Endothelial cell (in vitro differentiated cells): ENCODE data around the gene CCDC71L. TPM values are rescaled to one million over a fixed set of nuclear protein-coding genes. Genes with fewer than 3 reads are reported as not detected.

ENCODE experiments used
- DNase-seq: peaks from one replicate; pipeline ENCODE4 v3.0.0; 2021; ENCODE audit warnings: low spot score
- H3K27ac Mint-ChIP-seq: one replicate; pipeline ENCODE4 v1.8.0; 2021; ENCODE audit warnings: mixed read lengths, inconsistent platforms; ENCODE audit not compliant: unreplicated experiment
- H3K27me3 Mint-ChIP-seq: one replicate; pipeline ENCODE4 v1.8.0; 2021; ENCODE audit warnings: mild to moderate bottlenecking, moderate library complexity, mixed read lengths, inconsistent platforms; ENCODE audit not compliant: unreplicated experiment
- H3K36me3 Mint-ChIP-seq: one replicate; pipeline ENCODE4 v1.8.0; 2021; ENCODE audit warnings: mild to moderate bottlenecking, low read depth, mixed read lengths, inconsistent platforms; ENCODE audit not compliant: unreplicated experiment
- H3K4me1 Mint-ChIP-seq: one replicate; pipeline ENCODE4 v1.8.0; 2021; ENCODE audit warnings: mild to moderate bottlenecking, mixed read lengths, inconsistent platforms; ENCODE audit not compliant: unreplicated experiment
- H3K4me3 Mint-ChIP-seq: one replicate; pipeline ENCODE4 v1.8.0; 2021; ENCODE audit warnings: mild to moderate bottlenecking, mixed read lengths, inconsistent platforms; ENCODE audit not compliant: unreplicated experiment
- H3K9me3 Mint-ChIP-seq: one replicate; pipeline ENCODE4 v1.8.0; 2021; ENCODE audit warnings: mixed read lengths, inconsistent platforms; ENCODE audit not compliant: unreplicated experiment
- total RNA-seq: library from RNA; stranded (reverse); fragmentation: NEBNext Ultra II Directional; extraction: Animal tissue kit (Norgen Biotek cat#: 25700); gene quantifications from one replicate; pipeline ENCODE4 v1.2.1, GENCODE V29; 2021; ENCODE audit not compliant: unreplicated experiment
- TF ChIP-seq, protein P1 (sequence below): fragments of 200-600 bp; sonication (generic); IDR thresholded peaks from one replicate; pipeline ENCODE4 v1.5.0; 2021; ENCODE audit warnings: antibody characterized with exemption; ENCODE audit not compliant: unreplicated experiment

CCDC71L gene
- total RNA-seq, 1 donor from 2014 or later: 43.4 TPM

GRCh38 chr7:106643216-106644000 lies 17.6 kb downstream of the CCDC71L start:
- no peak for DNase-seq
- H3K4me1 Mint-ChIP-seq: no peaks in the 10 kb centered on the region

DNA sequence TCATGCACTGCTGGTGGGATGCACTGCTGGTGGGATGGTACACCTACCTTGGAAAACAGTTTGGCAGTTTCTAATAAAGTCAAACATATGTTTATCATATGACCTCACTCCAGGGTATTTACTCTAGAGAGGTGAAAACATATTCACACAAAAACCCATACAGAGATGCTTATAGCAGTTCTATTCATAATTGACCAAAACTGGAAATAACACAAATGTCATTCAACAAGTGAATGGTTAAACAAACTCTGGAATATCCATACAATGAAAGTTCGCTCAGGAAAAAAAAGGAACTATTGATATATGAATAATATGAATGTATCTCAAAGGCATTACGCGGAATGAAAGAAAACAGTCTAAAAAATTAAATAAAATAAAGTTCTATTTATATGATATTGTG lies 19.5 kb downstream of the CCDC71L start:
- Mint-ChIP-seq H3K27ac (no peak overlapping the region), H3K4me1 (no peaks in the 10 kb centered on the region), H3K9me3 (no peaks in the 10 kb centered on the region), H3K4me3 (no peak overlapping the region), H3K36me3 (no peaks in the 10 kb centered on the region), H3K27me3 (peaks cover 2% of the 10 kb centered on the region)
- no peak for DNase-seq
- TF ChIP-seq, protein P1, sequence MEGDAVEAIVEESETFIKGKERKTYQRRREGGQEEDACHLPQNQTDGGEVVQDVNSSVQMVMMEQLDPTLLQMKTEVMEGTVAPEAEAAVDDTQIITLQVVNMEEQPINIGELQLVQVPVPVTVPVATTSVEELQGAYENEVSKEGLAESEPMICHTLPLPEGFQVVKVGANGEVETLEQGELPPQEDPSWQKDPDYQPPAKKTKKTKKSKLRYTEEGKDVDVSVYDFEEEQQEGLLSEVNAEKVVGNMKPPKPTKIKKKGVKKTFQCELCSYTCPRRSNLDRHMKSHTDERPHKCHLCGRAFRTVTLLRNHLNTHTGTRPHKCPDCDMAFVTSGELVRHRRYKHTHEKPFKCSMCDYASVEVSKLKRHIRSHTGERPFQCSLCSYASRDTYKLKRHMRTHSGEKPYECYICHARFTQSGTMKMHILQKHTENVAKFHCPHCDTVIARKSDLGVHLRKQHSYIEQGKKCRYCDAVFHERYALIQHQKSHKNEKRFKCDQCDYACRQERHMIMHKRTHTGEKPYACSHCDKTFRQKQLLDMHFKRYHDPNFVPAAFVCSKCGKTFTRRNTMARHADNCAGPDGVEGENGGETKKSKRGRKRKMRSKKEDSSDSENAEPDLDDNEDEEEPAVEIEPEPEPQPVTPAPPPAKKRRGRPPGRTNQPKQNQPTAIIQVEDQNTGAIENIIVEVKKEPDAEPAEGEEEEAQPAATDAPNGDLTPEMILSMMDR: no peak

More at GRCh38 chr7:106643216-106644000, 17.6 kb downstream of the CCDC71L start:
- peaks cover 2% of the 10 kb centered on the region for H3K27me3 Mint-ChIP-seq
- H3K27ac Mint-ChIP-seq: no peak overlapping the region
- TF ChIP-seq, protein P1: no peak
- no peaks in the 10 kb centered on the region for H3K9me3 Mint-ChIP-seq
- no peaks in the 10 kb centered on the region for H3K36me3 Mint-ChIP-seq
- no peak overlapping the region for H3K4me3 Mint-ChIP-seq

GRCh38 chr7:106640368-106641141 lies 20.4 kb downstream of the CCDC71L start:
- Mint-ChIP-seq H3K4me3 (no peak overlapping the region), H3K4me1 (no peaks in the 10 kb centered on the region), H3K9me3 (no peaks in the 10 kb centered on the region), H3K27me3 (peaks cover 2% of the 10 kb centered on the region), H3K36me3 (no peaks in the 10 kb centered on the region), H3K27ac (no peak overlapping the region)
- TF ChIP-seq, protein P1: no peak
- no peak for DNase-seq

DNA sequence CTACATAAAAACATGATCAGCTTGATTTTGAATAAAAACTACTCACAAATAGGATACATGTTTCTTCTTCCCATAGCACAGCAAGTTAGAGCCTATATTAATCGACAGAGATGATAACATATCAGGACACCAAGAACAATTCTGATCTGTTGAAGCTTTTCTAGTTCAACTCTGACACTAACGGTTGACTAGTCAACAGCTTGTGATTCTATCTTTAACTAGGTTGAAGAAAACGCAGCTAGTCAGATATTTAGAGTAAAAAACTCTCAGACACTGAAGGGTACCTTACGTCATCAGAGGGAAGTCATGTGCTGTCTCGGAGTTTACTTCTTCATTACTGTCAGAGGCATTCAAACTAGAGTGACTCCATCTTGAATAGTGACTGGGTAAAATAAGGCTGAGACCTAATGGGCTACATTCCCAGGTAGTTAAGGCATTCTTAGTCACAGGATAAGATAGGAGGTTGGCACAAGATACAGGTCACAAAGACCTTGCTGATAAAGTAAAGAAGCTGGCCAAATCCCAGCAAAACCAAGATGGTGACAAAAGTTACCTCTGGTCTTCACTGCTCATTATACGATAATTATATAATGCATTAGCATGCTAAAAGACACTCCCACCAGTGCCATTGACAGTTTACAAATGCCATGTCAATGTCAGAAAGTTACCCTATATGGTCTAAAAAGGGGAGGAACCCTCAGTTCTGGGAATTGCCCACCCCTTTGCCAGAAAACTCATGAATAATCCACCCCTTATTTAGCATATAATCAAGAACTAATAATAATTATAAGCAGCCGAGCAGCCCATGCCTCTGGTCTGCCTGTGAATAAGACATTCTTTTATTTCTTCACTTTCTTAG lies 21.3 kb downstream of the CCDC71L start:
- H3K9me3 Mint-ChIP-seq: no peaks in the 10 kb centered on the region

More for the DNA sequence above, 21.3 kb downstream of the CCDC71L start:
- H3K4me3 Mint-ChIP-seq: no peak overlapping the region
- H3K27me3 Mint-ChIP-seq: peaks cover 2% of the 10 kb centered on the region
- no peak overlapping the region for H3K27ac Mint-ChIP-seq
- no peak for DNase-seq
- TF ChIP-seq, protein P1: no peak
- no peaks in the 10 kb centered on the region for H3K4me1 Mint-ChIP-seq
- H3K36me3 Mint-ChIP-seq: no peaks in the 10 kb centered on the region
